Activated CD4-positive, alpha-beta T cell treated with anti-CD3 and anti-CD28 coated beads for 24 hours (primary cell): Measurements from ENCODE around the gene ADPRHL1.

ENCODE experiments used
- DNase-seq, 2 donors: peaks; one replicate each; pipeline ENCODE4 v3.0.0-alpha.2; 2020; ENCODE audit warnings: low read depth in 2 of 2

ADPRHL1 gene

GRCh38 chr13:113417008-113417751 is 36.1 kb downstream of the ADPRHL1 start:
- DNase-seq: no peak

GRCh38 chr13:113415825-113416224 is 37.5 kb downstream of the ADPRHL1 start:
- DNase-seq: no peak

GRCh38 chr13:113415032-113415431 is 38.3 kb downstream of the ADPRHL1 start:
- DNase-seq: no peak

- no peak for DNase-seq
Observed at GRCh38 chr13:113414335-113414734, 39.0 kb downstream of the ADPRHL1 start.

- no peak for DNase-seq
Observed at GRCh38 chr13:113413898-113414282, 39.4 kb downstream of the ADPRHL1 start.

GRCh38 chr13:113413178-113413897 is 40.0 kb downstream of the ADPRHL1 start:
- DNase-seq: no peak

- DNase-seq: no peak
Observed at GRCh38 chr13:113412440-113412839, 40.8 kb downstream of the ADPRHL1 start.

GRCh38 chr13:113411216-113412023 is 41.9 kb downstream of the ADPRHL1 start:
- no peak for DNase-seq

GRCh38 chr13:113410472-113411201 is 42.7 kb downstream of the ADPRHL1 start:
- DNase-seq: no peak

- DNase-seq: no peak
Observed at GRCh38 chr13:113408562-113408961, 44.7 kb downstream of the ADPRHL1 start.

GRCh38 chr13:113407531-113408393 is 45.5 kb downstream of the ADPRHL1 start:
- DNase-seq: no peak

GRCh38 chr13:113407103-113407530 is 46.2 kb downstream of the ADPRHL1 start:
- no peak for DNase-seq

GRCh38 chr13:113406321-113407102 is 46.8 kb downstream of the ADPRHL1 start:
- DNase-seq: no peak

- DNase-seq: no peak
Observed at GRCh38 chr13:113405481-113406300, 47.6 kb downstream of the ADPRHL1 start.

- no peak for DNase-seq
Observed at GRCh38 chr13:113404723-113405471, 48.4 kb downstream of the ADPRHL1 start.

GRCh38 chr13:113404366-113404722 is 48.9 kb downstream of the ADPRHL1 start:
- DNase-seq: no peak

- DNase-seq: no peak
Observed at GRCh38 chr13:113403255-113404104, 49.8 kb downstream of the ADPRHL1 start.
